ENCODE measurements around the gene ABHD2.
A peak's percentile ranks its signal among the peaks of the same experiment; 100 is the strongest.

ABHD2 gene

DNA sequence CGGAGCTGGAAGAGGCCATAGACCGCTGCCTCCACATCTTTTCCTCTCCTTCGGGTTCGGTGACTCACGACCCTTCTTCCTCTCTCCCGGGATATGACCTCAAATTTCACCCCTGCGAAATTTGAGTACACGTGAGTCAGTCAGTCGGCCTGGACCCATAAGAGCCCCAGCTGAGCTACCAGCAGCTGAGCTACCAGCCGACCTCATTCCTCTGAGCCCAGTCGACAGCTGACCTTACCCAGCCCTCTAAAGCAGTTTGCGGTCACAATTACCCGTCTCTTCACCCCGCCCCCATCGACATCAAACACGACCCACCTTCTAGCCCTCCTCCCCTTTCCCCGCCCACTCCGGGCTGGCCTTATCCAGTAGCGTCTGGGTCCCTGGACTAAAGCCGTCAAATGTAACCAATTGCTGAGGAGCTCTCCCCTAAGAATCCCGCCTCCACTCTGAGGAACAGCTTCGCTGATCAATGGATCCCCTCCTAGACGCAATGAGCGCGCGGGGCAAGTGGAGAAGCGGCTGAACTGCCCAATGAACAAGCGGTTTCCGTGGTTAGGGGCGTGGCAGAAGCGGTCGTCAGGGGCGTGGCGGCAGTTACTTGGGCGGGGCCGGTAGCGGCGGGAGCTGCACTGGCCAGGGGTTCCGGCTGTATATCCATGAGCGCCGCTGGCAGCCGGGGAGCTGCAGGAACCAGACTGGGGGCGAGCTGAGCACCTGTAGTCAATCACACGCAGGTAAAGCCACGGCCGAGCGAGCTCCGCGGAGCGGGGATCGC is at the start of gene ABHD2:
Gene ABHD2 (plus strand): TSS at position 627 of the 775 bp plus-strand sequence. CDS start 27,872 bp downstream, outside the sequence.
- Histone ChIP-seq H3K27me3 (ENCODE audit: control insufficient read depth, low read length) (no peaks in the 10 kb centered on the region), H3K4me2 (ENCODE audit: low read length) (peak within 1 kb of the TSS; percentile 87), H4K20me1 (ENCODE audit: control insufficient read depth, insufficient read depth, low read depth, low read length) (no peaks in the 10 kb centered on the region), H3K4me1 (ENCODE audit: control insufficient read depth, low read length) (peaks cover 40% of the 10 kb centered on the region), H3K9me3 (ENCODE audit: control insufficient read depth, insufficient read depth, low read length) (no peaks in the 10 kb centered on the region), H3F3A (ENCODE audit: control insufficient read depth, insufficient read depth) (no peaks in the 10 kb centered on the region), H3K36me3 (ENCODE audit: control insufficient read depth, low read length) (no peaks in the 10 kb centered on the region), H3K27ac (ENCODE audit: low read depth, low read length) (no peak within 1 kb of the TSS), H3K79me2 (ENCODE audit: control insufficient read depth, low read length) (peaks cover 16% of the 10 kb centered on the region), H3K4me3 (ENCODE audit: low read length) (peak within 1 kb of the TSS; percentile 80), H3K9me2 (replicated peaks; ENCODE audit: control insufficient read depth, low read length) (no peaks in the 10 kb centered on the region)
- no peak for TF ChIP-seq EZH2phosphoT487 (IDR thresholded peaks at IDR 0.05; ENCODE audit: borderline replicate concordance, low read length)
- TF ChIP-seq CTCF (IDR thresholded peaks at IDR 0.05; ENCODE audit: low read depth, low read length, poor library complexity, severe bottlenecking), result no peak

DNA sequence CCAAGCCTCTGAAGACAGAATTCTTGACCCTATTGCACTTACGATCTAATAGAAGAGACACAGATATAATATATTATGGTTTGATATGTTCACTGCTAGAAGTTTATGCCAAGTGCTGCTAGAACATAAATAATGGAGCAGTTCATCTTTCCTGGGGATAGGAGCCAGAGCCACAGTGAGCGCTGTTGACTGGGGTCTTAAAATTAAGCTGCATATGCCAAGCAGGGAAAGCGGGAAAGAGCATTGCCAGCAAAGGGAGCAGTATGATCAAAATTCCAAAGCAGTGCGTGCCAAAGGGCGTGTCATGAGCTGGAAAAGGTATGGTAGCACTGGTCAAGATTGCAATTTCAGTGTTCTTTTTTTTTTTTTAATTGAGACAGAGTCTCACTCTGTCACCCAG is 49.1 kb upstream of the ABHD2 start:
- Histone ChIP-seq H3K9me3 (ENCODE audit: control insufficient read depth, insufficient read depth, low read length) (no peaks in the 10 kb centered on the region), H4K20me1 (ENCODE audit: control insufficient read depth, insufficient read depth, low read depth, low read length) (no peaks in the 10 kb centered on the region), H3K4me1 (ENCODE audit: control insufficient read depth, low read length) (no peaks in the 10 kb centered on the region), H3K4me3 (ENCODE audit: low read length) (no peak overlapping the region), H3F3A (ENCODE audit: control insufficient read depth, insufficient read depth) (no peaks in the 10 kb centered on the region), H3K27ac (ENCODE audit: low read depth, low read length) (no peak overlapping the region), H3K36me3 (ENCODE audit: control insufficient read depth, low read length) (no peaks in the 10 kb centered on the region), H3K27me3 (ENCODE audit: control insufficient read depth, low read length) (peaks cover 4% of the 10 kb centered on the region; the same call in 1 of the 2 replicates), H3K9me2 (replicated peaks; ENCODE audit: control insufficient read depth, low read length) (no peaks in the 10 kb centered on the region), H3K4me2 (ENCODE audit: low read length) (no peak overlapping the region), H3K79me2 (ENCODE audit: control insufficient read depth, low read length) (no peaks in the 10 kb centered on the region)
- TF ChIP-seq EZH2phosphoT487 (IDR thresholded peaks at IDR 0.05; ENCODE audit: borderline replicate concordance, low read length), result no peak
- TF ChIP-seq CTCF (IDR thresholded peaks at IDR 0.05; ENCODE audit: low read depth, low read length, poor library complexity, severe bottlenecking), result no peak

DNA sequence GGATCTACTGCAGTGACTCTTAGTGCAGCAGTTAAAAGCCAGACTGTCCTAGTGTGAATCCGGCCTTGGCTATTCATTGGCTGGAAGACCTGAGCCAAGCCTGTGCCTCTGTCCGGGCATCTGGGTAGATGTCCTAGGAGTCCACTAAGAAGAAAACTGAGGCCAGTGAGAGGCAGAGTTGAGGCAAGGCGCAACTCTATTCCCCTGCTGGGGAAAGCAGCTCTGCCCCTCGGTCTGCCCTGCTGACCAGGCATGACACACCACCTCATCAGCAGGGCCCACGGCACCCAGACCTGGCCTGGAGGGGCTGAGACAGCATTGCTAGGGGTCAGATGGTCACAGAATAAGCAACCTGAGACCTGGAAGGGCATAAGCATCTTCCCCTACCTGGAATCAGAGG is 46.7 kb upstream of the ABHD2 start:
- Histone ChIP-seq H4K20me1 (ENCODE audit: control insufficient read depth, insufficient read depth, low read depth, low read length) (no peaks in the 10 kb centered on the region), H3F3A (ENCODE audit: control insufficient read depth, insufficient read depth) (no peaks in the 10 kb centered on the region), H3K36me3 (ENCODE audit: control insufficient read depth, low read length) (no peaks in the 10 kb centered on the region), H3K9me2 (replicated peaks; ENCODE audit: control insufficient read depth, low read length) (no peaks in the 10 kb centered on the region), H3K27me3 (ENCODE audit: control insufficient read depth, low read length) (no peaks in the 10 kb centered on the region), H3K9me3 (ENCODE audit: control insufficient read depth, insufficient read depth, low read length) (no peaks in the 10 kb centered on the region), H3K4me3 (ENCODE audit: low read length) (no peak overlapping the region), H3K4me1 (ENCODE audit: control insufficient read depth, low read length) (no peaks in the 10 kb centered on the region), H3K27ac (ENCODE audit: low read depth, low read length) (no peak overlapping the region), H3K79me2 (ENCODE audit: control insufficient read depth, low read length) (no peaks in the 10 kb centered on the region), H3K4me2 (ENCODE audit: low read length) (no peak overlapping the region)
- TF ChIP-seq CTCF (IDR thresholded peaks at IDR 0.05; ENCODE audit: low read depth, low read length, poor library complexity, severe bottlenecking), result no peak
- TF ChIP-seq EZH2phosphoT487 (IDR thresholded peaks at IDR 0.05; ENCODE audit: borderline replicate concordance, low read length), result no peak

Data from DOHH2 (cell line).